Spleen (tissue), 11 donors: Measurements from ENCODE around the gene PNKD. TPM values are rescaled to one million over a fixed set of nuclear protein-coding genes. Genes with fewer than 3 reads are reported as not detected.

Experiments used
- DNase-seq: peaks from one replicate; pipeline ENCODE4 v3.0.0-alpha.2; 2020
- H3K27ac ChIP-seq, 8 donors: fragments of 200-600 bp; sonication (generic) in 7 of 8; 1 replicate in 4 of 8; 2 replicates in 4 of 8; pipeline versions ENCODE4 v1.5.0 to v1.8.0; 2016 to 2021; ENCODE audit warnings: inconsistent platforms in 4 of 8, mild to moderate bottlenecking in 4 of 8, moderate library complexity in 1 of 8
- H3K27me3 ChIP-seq, 7 donors: fragments of 200-600 bp; sonication (generic) in 6 of 7; replicated peaks in 1 of 7; 1 replicate in 4 of 7; 2 replicates in 3 of 7; pipeline versions ENCODE4 v1.5.0 to v1.8.0; 2016 to 2021; ENCODE audit warnings: inconsistent platforms in 3 of 7, mild to moderate bottlenecking in 1 of 7
- H3K36me3 ChIP-seq, 6 donors: fragments of 200-600 bp; sonication (generic) in 5 of 6; 1 replicate in 4 of 6; 2 replicates in 2 of 6; pipeline versions ENCODE4 v1.5.0 to v1.8.0; 2016 to 2021; ENCODE audit warnings: inconsistent platforms in 2 of 6
- H3K4me1 ChIP-seq, 6 donors: fragments of 200-600 bp; sonication (generic) in 5 of 6; 1 replicate in 3 of 6; 2 replicates in 3 of 6; pipeline versions ENCODE4 v1.5.0 to v1.8.0; 2016 to 2021; ENCODE audit warnings: inconsistent platforms in 3 of 6
- H3K4me3 ChIP-seq, 8 donors: fragments of 200-600 bp; sonication (generic) in 7 of 8; 1 replicate in 4 of 8; 2 replicates in 4 of 8; pipeline versions ENCODE4 v1.5.0 to v1.8.0; 2016 to 2021; ENCODE audit warnings: inconsistent platforms in 4 of 8, mild to moderate bottlenecking in 4 of 8, moderate library complexity in 2 of 8
- H3K9me3 ChIP-seq, 8 donors: fragments of 200-600 bp; sonication (generic) in 7 of 8; 1 replicate in 4 of 8; 2 replicates in 4 of 8; pipeline versions ENCODE4 v1.5.0 to v1.8.0; 2016 to 2021; ENCODE audit warnings: inconsistent platforms in 4 of 8
- CTCF ChIP-seq, 11 experiments: fragments of 200-600 bp in 7 of 11; fragments of 450-650 bp in 4 of 11; sonication (generic) in 4 of 11; IDR thresholded peaks in 8 of 11; conservative IDR thresholded peaks in 3 of 11; 1 replicate in 7 of 11; 2 replicates in 4 of 11; pipeline versions ENCODE4 v1.4.0 to v1.8.0; 2016 to 2021; ENCODE audit warnings: antibody characterized with exemption in 11 of 11, inconsistent platforms in 4 of 11, mild to moderate bottlenecking in 1 of 11
- POLR2A ChIP-seq, 3 donors: fragments of 450-650 bp; IDR thresholded peaks; one replicate each; pipeline ENCODE4 v1.5.1; 2017; ENCODE audit warnings: antibody characterized with exemption in 3 of 3, mild to moderate bottlenecking in 1 of 3
- POLR2AphosphoS5 ChIP-seq, 3 donors: sonication (generic); formaldehyde crosslinking; IDR thresholded peaks; one replicate each; pipeline ENCODE4 v1.5.1; 2017; ENCODE audit warnings: antibody characterized with exemption in 3 of 3
- WGBS, 5 donors: extraction: QIAGEN DNeasy Blood & Tissue Kit in 3 of 5; methylation state at CpG; one replicate each; pipeline versions ENCODE4 v1.1.5 to v1.1.7; 2013 to 2018; 5-methylcytosine and 5-hydroxymethylcytosine counted together
- intact Hi-C: fragments of 100-400 bp; cut with DNase I; formaldehyde crosslinking; loops from one replicate; pipeline ENCODE4 v1.15.0; 2023; ENCODE audit warnings: low total_unique reads
- polyA plus RNA-seq, 3 donors: library from polyadenylated mRNA; stranded (reverse); fragments of 200-250 nt; gene quantifications; one replicate each; pipeline ENCODE4 v1.2.1, GENCODE V29; 2013
- total RNA-seq, 7 donors: library from RNA; depleted of rRNA in 3 of 7; stranded (reverse); fragments of >200 nt in 3 of 7; fragmentation: NEBNext Ultra II Directional in 4 of 7; extraction: Animal tissue kit (Norgen Biotek cat#: 25700) in 4 of 7; gene quantifications; one replicate each; pipeline versions ENCODE4 v1.1.0 to v1.2.1, GENCODE V29; 2016 to 2021
- donor health status: healthy with polysubstance abuse.
- donor health status: DM: no; HTN: no; CAD: no; lungs with moderate emphysema.
- donor health status: DM: no; HTN: no; CAD: no.
- donor health status: Bipolar disorder and iron deficiency.
- donor health status: healthy.
- donor health status: DM: no; HTN: no; CAD: no.
- donor health status: DM: yes; HTN: yes; CAD: no.

The PNKD gene
- total and polyA plus RNA-seq, 10 donors, result 41.4 to 92.1 (median 49.4) TPM

- no peak for TF ChIP-seq CTCF (IDR thresholded peaks at IDR 0.05 in 8 of 11, conservative IDR thresholded peaks at IDR 0.05 in 3 of 11)
- no peak for TF ChIP-seq POLR2A (IDR thresholded peaks at IDR 0.05)
- intact Hi-C loops, result loop anchor here (10.0 kb wide), 1 partner anchor 98 kb away; the partner anchor contains the start of gene TMBIM1
- Histone ChIP-seq H3K27me3 (peaks cover 0 to 8% (median 0%) of the 10 kb centered on the region in 7 donors), H3K4me1 (peaks cover 9 to 85% (median 42%) of the 10 kb centered on the region in 6 donors), H3K36me3 (peaks cover 0 to 83% (median 0%) of the 10 kb centered on the region in 6 donors), H3K9me3 (no peaks in the 10 kb centered on the region), H3K4me3 (no peak overlapping the region), H3K27ac (peak overlapping the region in 1 of 8 donors; percentile 100)
- WGBS, 5 donors, result 90 to 97% (median 91%) methylated on average over 5 of the region's 5 CpGs
- DNase-seq, result no peak
Observed at GRCh38 chr2:218392459-218392858, 122.1 kb downstream of the PNKD start.

DNA sequence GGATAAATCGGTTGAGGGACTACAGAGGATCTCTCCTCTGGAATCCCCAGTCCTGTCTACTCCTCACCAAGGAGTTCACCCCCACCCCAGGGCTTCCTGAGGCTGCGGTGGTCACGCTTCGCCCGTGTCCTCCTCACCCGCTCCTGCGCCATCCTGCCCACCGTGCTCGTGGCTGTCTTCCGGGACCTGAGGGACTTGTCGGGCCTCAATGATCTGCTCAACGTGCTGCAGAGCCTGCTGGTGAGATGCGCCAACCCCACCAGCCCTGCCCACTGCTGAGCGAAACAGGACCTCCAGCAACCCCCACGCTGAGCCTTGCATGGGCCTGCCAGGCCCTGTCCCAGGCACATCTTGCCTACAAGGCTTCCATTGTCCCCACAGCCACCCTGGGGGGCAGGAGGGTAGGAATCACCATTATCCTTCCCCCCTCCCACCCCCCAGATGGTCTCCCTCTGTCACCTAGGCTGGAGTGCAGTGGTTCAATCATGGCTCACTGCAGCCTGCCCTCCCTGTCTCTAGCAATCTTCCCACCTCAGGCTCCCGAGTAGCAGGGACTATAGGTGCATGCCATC, 122.7 kb downstream of the PNKD start:
- no peak for DNase-seq
- Histone ChIP-seq H3K9me3 (no peaks in the 10 kb centered on the region), H3K27me3 (peaks cover 0 to 3% (median 0%) of the 10 kb centered on the region in 7 donors), H3K36me3 (peaks cover 0 to 78% (median 0%) of the 10 kb centered on the region in 6 donors), H3K4me3 (no peak overlapping the region), H3K27ac (peak overlapping the region in 1 of 8 donors; percentile 100), H3K4me1 (peaks cover 4 to 85% (median 42%) of the 10 kb centered on the region in 6 donors)
- intact Hi-C loops, result loop anchor here (10.0 kb wide), 1 partner anchor 98 kb away; the partner anchor contains the start of gene TMBIM1
- WGBS, 5 donors, result 65 to 74% (median 72%) methylated on average over 4 to 16 of the region's 16 CpGs
- TF ChIP-seq POLR2AphosphoS5 (IDR thresholded peaks at IDR 0.05) (peak in 2 of 3 donors; percentile 16 to 78), POLR2A (IDR thresholded peaks at IDR 0.05) (no peak)

DNA sequence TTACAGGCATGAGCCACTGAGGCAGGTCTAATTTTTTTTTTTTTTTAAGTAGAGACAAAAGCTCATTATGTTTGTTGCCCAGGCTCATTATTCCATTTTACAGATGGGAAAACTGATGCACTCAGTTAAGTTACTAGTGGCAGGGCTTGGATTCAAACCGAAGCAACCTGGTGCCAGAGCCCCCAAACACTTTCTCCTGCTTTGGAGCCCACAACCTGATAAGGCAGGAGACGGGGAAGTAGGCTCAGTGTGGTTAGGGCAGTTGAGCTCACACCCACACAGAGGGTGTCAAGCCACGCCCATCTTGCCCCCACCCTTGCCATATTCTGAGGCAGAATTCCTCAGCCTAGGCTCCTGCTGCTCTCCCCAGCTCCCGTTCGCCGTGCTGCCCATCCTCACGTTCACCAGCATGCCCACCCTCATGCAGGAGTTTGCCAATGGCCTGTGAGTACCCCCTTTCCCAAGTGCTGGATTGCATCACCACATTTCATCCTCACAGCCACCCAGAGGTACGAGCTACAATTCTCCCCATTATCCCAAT, 123.5 kb downstream of the PNKD start:
- WGBS, 5 donors, result 44 to 63% (median 53%) methylated on average over 8 of the region's 8 CpGs
- no peak for TF ChIP-seq CTCF (IDR thresholded peaks at IDR 0.05 in 8 of 11, conservative IDR thresholded peaks at IDR 0.05 in 3 of 11)
- no peak for TF ChIP-seq POLR2A (IDR thresholded peaks at IDR 0.05)
- peak in 1 of 3 donors; percentile 36 for TF ChIP-seq POLR2AphosphoS5 (IDR thresholded peaks at IDR 0.05)
- Histone ChIP-seq H3K4me1 (peaks cover 4 to 85% (median 48%) of the 10 kb centered on the region in 6 donors), H3K9me3 (no peaks in the 10 kb centered on the region), H3K27me3 (no peaks in the 10 kb centered on the region), H3K4me3 (no peak overlapping the region), H3K27ac (peak overlapping the region in 3 of 8 donors; percentile 98 to 100 (median 99)), H3K36me3 (peaks cover 0 to 69% (median 0%) of the 10 kb centered on the region in 6 donors)
- intact Hi-C loops, result loop anchor here (10.0 kb wide), 1 partner anchor 99 kb away; the partner anchor contains the start of gene TMBIM1
- DNase-seq, result no peak

GRCh38 chr2:218394298-218395089, 124.2 kb downstream of the PNKD start:
- H3K36me3 ChIP-seq, result peaks cover 0 to 63% (median 0%) of the 10 kb centered on the region in 6 donors
- H3K4me1 ChIP-seq, result peaks cover 4 to 85% (median 54%) of the 10 kb centered on the region in 6 donors
- intact Hi-C loops, result loop anchor here (10.0 kb wide), 1 partner anchor 100 kb away; the partner anchor contains the start of gene TMBIM1
- WGBS, 5 donors, result 67 to 90% (median 80%) methylated on average over 12 to 13 of the region's 13 CpGs
- peak overlapping the region in 5 of 8 donors; percentile 98 to 100 (median 99) for H3K27ac ChIP-seq
- no peaks in the 10 kb centered on the region for H3K27me3 ChIP-seq
- DNase-seq, result no peak
- no peak for TF ChIP-seq POLR2A (IDR thresholded peaks at IDR 0.05)
- peak in 1 of 3 donors; percentile 51 for TF ChIP-seq POLR2AphosphoS5 (IDR thresholded peaks at IDR 0.05)
- H3K9me3 ChIP-seq, result no peaks in the 10 kb centered on the region
- no peak overlapping the region for H3K4me3 ChIP-seq
